Esophagus mucosa (tissue), 1 donor: ENCODE data around the gene TMSB4Y. TPM values are rescaled to one million over a fixed set of nuclear protein-coding genes. Genes with fewer than 3 reads are reported as not detected.

ENCODE experiments used
- ATAC-seq: fragments of 200-7000 bp; cut with Tn5 transposase; one replicate; pipeline ENCODE4 v1.9.1; 2020
- total RNA-seq: library from RNA; stranded (reverse); gene quantifications from one replicate; pipeline ENCODE4 v1.2.4, GENCODE V29; 2023
- donor health status: DM: yes; HTN: yes; CAD: no.

TMSB4Y gene
- total RNA-seq, result not detected

GRCh38 chrY:13703568-13703968, at the start of gene TMSB4Y:
Gene TMSB4Y, plus strand, starts transcription at chrY:13703899.
- no peak for ATAC-seq

- no peak for ATAC-seq
Measured at GRCh38 chrY:13664162-13664561, 39.5 kb upstream of the TMSB4Y start.

GRCh38 chrY:13671122-13671521, 32.6 kb upstream of the TMSB4Y start:
- no peak for ATAC-seq

GRCh38 chrY:13702276-13702675, 1.4 kb upstream of the TMSB4Y start:
- no peak for ATAC-seq

- no peak for ATAC-seq
Measured at GRCh38 chrY:13704121-13704930, 627 bp downstream of the TMSB4Y start.

- no peak for ATAC-seq
Measured at GRCh38 chrY:13705197-13705596, 1.5 kb downstream of the TMSB4Y start.

GRCh38 chrY:13708038-13708437, 4.3 kb downstream of the TMSB4Y start:
- ATAC-seq, result no peak

- no peak for ATAC-seq
Measured at GRCh38 chrY:13718996-13719395, 15.3 kb downstream of the TMSB4Y start.

GRCh38 chrY:13729517-13729916, 25.8 kb downstream of the TMSB4Y start:
- no peak for ATAC-seq

DNA sequence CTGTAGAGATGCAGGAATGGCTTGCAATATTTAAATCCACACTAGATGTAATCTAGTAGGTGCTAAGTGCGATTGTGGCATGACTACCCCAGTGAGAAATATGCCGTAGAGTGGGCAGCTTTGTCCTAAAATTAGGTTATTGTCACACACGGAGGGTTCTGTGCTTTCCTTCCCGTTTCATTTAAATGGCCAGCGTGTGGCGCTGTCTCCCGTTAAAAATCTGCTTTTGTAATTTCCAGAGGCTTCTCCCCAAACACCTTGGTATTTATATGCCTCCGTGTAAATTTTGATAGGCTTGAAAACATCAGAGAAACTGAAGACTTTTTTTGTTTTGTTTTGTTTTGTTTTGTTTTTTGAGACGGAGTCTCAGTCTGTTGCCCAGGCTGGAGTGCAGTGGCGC, 34.9 kb downstream of the TMSB4Y start:
- no peak for ATAC-seq

- no peak for ATAC-seq
Measured at GRCh38 chrY:13751289-13752071, 47.8 kb downstream of the TMSB4Y start.

DNA sequence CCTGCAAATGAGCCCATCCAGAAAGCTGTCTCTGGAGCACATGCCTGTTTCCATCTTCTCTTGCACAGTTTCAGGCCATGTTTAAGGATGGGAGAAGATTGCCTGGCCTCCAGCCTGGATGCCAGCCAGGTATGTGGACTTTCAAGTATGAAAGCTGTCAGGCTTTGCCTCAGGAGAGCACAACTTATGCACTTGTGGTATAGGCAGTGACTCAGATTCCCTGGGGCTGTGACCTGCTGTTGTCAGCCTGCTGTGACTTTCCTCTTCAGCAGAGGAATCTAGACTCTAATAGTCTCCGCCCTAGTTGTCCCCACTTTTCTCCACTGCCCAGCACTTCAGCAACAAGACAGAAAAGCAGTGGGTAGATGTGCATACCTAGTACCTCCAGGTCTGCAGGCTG, 51.0 kb downstream of the TMSB4Y start:
- ATAC-seq, result no peak

Other genes with a start within 250 kb of the TMSB4Y start
- gene UTY, start 223.9 kb upstream of the TMSB4Y start, total RNA-seq, result not detected